Peyer's patch (tissue), 4 donors: ENCODE results near the gene GNG4.

Source experiments
- CTCF ChIP-seq, 6 experiments: fragments of 450-650 bp in 4 of 6; fragments of 200-600 bp in 2 of 6; sonication (generic) in 1 of 6; IDR thresholded peaks; one replicate each; pipeline ENCODE4 v1.5.1; 2017 to 2019; ENCODE audit warnings: antibody characterized with exemption in 6 of 6, mild to moderate bottlenecking in 3 of 6, moderate library complexity in 1 of 6
- POLR2A ChIP-seq, 2 donors: fragments of 450-650 bp; IDR thresholded peaks; one replicate each; pipeline ENCODE4 v1.5.1; 2017; ENCODE audit warnings: antibody characterized with exemption in 2 of 2, mild to moderate bottlenecking in 2 of 2, moderate library complexity in 2 of 2

- no peak for TF ChIP-seq CTCF (IDR thresholded peaks at IDR 0.05)
- no peak for TF ChIP-seq POLR2A (IDR thresholded peaks at IDR 0.05)
Measured at GRCh38 chr1:235527196-235527814, 122.3 kb downstream of the GNG4 start.
